Fibroblast of skin of right biceps (primary cell): ENCODE results near the gene CAVIN1.
"Not testable (repeated sequence)": the region's sequence is repeated elsewhere in the genome, so short reads cannot be mapped to it uniquely, and the experiment has no call there.

Source experiments
- DNase-seq: peaks from one replicate; pipeline ENCODE4 v3.0.0-alpha.2; 2013

Gene CAVIN1

DNA sequence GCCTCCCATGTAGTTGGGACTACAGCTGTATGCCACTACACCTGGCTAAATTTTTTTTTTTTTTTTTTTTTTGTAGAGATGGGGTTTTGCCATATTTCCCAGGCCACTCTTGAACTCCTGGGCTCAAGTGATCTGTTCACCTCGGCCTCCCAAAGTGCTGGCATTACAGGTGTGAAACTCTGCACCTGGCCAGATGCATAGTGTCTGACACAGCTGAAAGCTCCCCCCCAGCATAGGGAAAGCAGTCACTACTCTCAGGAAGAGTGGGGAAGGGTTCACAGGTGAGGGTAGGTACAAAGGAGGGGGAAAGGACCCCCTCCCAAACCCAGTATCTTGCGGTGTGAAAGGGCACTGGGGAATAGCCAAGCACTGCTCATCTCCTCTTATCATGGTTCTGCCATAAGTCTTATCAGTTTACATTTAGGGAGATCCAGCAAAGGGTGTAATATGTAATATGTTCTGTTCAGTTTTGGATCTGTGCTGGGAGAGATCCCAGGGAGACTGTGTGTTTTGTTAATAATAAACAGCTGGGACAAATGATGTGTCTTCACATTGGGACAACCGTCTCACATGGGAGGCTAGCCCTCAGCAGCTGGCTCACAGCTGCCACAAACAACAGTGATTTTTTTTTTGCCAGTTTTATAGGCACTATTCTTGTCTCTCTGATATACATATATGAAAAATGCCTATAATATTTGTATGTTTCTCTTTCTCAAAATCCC, 6.8 kb upstream of the CAVIN1 start:
- no peak for DNase-seq

DNA sequence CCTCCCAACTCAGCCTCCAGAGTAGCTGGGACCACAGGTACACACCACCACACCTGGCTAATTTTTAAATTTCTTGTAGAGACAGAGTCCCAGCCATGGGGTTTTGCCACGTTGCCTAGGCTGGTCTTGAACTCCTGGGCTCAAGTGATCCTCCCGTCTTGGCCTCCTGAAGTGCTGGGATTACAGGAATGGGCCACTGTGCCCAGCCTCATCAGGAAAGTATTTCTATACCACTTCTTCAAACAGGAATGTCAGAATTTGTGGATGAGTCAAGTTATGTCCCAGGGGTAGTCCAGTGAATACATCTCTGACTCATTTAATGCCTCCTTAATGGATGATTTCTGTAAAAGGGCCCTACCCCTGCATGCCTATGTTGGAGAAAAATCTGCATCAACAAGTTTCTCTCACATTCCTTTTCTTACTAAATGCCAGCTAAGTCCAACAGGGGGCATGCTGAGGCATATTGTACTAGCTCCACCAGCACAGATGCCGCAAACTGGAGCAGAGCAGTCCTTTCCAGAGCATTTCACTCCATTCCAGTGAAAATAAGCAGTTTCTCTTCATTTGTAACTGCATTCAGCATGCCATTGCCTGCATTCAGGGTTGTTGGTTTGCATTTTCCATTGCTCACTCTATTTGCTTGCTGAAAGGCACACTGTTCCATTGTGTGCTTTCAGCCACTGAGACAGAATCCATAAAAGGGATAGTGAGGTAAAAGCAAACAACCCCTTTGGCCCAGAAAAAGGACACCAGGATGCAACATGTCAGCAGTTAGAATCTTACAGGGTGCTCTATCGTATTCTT, 5.3 kb upstream of the CAVIN1 start:
- peak; percentile 100 for DNase-seq

DNA sequence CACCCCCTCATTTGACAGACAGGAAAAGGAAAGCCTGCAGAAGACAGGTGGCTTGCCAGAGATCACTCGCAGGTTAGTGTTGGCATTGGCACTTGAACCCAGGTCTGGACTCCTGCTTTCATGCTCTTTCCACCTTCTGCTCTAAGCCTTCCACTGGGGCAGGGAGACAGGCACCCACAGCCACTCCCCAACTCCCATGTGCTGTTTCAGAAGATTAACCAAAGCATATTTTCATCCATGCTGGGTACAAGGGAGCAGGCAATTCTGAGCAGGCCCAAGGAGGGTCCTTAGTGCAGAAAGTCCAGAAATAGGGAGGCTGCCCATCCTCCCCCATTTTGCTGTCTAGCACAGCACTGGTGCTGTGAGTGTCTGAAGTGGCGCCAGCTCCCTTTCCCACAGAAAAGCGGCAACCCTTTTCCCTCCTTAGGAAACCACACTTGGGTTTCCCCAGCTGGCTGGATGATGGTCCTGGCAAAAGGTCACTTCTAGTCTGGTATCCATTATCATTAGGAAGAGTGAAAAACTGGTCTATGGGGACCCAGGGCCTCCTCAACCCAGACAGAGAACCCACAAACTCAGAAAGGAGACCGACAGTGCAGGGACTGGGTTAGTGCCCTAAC, 2.0 kb upstream of the CAVIN1 start:
- peak; percentile 56 for DNase-seq

DNA sequence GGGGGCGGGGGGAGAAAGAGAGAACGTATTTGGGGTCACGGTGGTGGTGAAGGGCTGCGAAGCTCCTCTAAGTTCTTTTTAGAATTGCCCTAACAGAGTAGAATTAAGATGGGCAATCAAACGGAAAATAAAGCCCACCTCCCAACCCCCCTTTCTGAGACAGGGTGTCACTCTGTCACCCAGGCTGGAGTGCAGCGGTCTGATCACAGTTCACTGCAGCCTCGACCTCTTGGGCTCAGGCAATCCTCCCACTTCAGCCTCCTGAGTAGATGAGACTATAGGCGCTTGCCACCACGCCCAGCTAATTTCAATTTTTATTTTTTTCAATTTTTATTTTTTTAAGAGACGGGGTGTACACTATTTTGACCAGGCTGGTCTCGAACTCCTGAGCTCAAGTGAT, 710 bp upstream of the CAVIN1 start:
- no peak for DNase-seq

DNA sequence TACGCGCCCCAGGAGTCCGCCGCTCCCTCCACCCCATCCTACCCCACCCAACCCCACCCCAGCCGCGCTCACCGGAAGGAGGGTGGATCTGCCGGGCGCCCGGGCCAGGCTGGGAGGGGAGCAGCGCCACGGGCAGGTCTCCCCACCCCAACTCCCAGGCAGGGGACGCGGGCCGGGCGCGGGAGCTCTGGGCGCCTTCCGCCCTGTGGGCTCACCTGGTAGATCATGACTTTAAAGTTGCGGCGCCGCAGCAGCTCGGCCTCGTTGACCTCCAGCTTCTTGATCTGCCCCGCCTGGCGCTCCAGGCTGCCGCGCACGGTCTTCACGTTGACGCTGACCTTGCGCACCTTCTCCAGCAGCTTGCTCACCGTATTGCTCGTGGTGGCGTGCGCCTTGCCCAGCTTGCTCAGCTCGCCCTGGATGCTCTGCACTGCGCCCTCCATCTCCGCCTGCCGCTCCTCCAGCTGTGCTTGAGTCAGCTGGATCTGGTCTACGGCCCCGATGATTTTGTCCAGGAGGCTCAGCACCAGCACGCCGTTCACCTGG, 571 bp downstream of the CAVIN1 start:
- peak; percentile 27 for DNase-seq

DNA sequence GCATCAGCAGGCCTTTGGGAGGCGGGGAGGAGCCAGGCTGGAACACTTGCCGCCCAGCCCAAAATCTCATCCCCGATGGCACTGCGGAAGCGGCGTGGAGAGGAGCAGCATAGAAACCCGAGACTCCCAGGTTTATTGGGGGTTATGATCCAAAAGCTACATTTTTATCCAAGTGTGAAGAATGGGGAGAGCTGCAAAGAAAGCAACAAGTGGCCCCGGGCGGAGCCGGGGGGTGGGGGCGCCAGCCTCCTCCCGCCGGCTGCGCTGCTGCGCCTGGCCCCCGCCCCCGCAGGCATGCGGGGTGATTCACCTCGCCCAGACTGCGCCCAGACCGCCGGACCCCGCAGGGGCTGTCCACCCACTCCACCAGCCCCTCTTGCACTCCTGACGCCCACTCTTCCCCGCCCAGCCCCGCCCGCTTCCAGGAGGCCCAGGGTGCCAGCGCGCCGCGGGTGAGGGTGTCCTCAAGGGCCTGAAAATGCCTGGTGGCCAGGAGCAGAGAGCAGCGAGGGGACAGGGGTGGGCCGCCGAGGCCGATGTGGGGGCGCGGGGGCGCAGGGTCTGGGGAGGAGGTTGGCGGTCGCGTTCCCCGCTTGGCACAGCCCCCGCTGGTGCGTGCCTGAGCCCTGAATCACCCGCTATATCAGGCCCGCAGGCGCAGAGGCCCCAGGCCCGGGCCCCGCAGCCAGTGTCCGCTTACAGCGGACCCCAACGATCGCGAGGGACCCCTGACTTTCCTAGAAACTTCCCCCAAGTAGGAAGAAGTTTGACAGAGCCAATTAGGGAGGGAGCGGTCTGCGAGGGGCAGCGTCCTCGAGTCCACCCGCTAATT, 1.3 kb downstream of the CAVIN1 start:
- DNase-seq, result peak; percentile 76

DNA sequence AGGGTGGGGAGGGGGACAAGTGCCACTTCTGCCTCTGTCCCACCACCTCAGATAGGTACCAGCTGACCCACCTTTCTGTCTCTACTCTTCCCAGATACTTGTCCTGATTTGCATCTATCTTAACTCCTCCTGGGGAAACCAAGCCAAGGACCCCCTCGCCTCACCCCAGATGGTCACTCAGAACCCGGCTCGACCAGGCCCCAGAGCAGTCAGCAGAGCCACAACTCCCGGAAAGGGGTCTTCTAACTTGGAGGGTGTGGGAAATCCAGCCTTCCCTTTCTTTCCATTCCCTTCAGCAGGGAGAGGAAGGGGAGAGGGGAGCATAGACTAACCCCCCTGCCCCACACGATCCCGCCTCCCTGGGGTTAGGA, 1.9 kb downstream of the CAVIN1 start:
- no peak for DNase-seq

DNA sequence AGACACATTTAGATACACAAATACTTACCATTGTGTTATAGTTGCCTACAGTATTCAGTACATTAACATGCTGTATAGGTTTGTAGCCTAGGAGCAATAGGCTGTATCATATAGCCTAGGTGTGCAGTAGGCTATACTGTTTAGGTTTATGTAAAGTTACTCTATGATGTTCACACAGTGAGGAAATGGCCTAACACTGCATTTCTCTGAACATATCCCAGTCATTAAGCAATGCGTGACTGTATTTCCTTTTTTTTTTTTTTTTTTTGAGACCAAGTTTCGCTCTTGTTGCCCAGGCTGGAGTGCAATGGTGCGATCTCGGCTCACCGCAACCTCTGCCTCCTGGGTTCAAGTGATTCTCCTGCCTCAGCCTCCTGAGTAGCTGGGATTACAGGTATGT, 5.1 kb downstream of the CAVIN1 start:
- not testable (repeated sequence) for DNase-seq

DNA sequence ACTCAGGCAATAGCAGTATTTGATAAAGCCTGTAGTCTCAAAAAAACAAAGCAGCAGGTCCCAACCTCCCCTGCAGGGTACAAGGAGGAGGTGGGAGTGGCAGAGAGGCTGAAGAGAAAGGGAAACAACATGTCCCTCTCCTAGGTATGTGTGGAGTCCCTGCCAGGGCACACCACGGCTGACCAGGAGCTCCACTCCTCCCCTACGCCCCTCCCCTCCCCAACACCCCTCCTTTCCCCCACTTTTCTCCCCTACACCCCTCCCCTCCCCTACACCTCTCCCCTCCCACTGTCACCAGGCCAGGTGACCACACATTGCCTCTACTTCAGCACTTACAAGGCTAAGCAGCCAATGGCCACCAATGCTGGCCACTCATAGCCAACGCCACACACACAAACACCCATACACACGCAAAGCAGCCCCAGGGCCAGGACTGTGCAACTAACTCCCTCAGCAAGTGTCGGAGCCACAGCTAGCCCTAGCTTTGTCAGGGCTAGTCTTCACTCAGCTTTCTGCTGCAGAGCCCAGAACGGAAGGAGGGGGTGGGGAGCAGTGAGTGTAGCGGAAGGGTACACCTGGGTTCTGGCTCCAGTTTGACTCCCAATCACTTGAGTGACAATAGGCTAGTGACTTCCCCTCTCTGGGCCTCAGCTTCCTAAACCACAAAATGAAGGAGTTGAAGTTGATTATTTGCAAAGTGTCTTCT, 8.2 kb downstream of the CAVIN1 start:
- DNase-seq, result no peak

DNA sequence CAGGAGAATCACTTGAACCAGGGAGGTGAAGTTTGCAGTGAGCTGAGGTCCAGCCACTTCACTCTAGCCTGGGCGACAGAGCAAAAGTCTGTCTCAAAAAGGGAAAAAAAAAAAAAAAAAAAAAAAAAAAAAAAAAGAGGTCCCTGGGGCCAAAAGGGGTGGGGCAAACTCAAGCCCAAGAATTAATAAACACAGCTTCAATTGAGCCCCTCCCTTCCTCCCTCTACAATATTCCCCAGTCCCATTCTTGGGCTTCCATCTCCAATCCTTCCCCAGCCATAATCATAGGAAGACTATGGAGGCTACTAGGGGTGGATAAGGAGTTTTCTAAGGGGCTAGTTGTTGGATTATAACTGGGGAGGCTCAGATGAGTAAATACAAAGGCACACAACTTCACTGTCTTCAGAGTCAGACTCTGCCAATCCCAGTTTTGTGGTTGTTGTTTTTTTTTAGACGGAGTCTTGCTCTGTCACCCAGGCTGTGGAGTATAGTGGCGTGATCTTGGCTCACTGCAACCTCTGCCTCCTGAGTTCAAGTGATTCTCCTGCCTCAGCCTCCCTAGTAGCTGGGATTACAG, 9.5 kb downstream of the CAVIN1 start:
- no peak for DNase-seq

DNA sequence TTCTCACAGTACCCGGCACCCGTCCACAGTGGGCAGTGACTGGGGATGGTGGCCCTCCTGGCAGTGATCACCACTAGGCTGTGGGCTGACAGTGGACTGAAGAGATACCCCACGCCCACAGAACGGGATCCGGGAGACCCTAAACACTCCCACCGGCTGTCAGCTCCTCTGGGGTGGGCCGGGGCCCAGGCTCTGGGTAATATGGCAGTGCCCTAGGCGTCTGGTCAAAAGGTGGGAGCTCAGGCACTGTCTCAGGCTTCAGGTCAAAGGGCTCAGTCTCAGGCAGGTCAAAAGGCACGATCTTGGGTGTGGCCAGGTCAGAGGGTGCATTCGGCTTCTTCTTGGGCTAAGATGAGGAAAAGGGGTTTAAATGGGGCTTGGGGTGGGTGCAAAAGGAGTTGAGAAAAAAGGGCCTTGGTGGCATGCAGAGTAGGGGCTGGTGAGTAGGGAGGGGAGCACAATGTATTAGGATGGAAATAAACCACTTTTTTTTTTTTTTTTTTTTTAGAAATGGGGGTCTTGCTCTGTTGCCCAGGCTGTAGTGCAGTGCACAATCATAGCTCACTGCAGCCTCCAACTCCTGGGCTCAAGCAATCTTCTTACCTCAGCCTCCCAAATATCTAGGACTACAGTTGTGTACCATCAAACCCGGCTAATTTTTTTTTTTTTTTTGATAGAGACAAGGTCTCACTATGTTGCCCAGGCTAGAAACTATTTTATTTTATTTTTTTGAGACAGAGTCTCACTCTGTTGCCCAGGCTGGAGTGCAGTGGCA, 11.0 kb downstream of the CAVIN1 start:
- no peak for DNase-seq

DNA sequence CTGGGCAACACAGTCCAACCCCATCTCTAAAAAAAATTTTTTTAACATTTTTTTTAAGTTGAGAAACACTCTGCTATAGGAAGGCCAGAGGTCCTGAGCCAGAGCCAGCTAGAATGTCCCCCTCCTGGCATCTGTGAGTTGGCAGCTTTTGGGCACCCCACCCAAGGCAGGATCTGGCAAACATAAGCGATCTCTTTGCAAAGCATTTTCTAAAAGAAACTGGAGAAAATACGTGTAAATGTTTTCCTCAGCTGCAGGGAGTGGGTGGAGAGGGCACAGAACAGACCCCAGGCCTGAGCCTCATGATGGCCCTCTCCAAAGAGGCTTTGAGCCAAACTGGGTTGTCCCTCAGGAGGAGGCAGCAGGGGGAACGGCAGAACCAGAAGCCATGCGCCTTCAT, 11.7 kb downstream of the CAVIN1 start:
- DNase-seq, result no peak

DNA sequence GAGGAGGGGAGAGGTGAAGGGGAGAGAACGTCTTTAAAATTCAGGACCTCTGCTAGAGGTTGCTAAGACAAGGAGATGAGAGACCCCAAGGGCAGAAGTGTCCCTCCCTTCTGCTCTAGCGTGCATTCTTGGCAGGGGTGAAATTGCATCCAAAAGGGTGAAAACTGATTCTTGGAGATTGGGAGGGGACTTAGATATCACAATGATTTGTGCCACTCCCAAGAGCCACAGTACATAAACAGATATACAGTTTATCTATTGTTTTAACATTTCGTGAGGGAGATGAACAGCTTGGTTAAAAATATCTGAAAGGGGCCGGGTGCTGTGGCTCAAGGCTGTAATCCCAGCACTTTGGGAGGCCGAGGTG, 12.8 kb downstream of the CAVIN1 start:
- DNase-seq, result no peak

DNA sequence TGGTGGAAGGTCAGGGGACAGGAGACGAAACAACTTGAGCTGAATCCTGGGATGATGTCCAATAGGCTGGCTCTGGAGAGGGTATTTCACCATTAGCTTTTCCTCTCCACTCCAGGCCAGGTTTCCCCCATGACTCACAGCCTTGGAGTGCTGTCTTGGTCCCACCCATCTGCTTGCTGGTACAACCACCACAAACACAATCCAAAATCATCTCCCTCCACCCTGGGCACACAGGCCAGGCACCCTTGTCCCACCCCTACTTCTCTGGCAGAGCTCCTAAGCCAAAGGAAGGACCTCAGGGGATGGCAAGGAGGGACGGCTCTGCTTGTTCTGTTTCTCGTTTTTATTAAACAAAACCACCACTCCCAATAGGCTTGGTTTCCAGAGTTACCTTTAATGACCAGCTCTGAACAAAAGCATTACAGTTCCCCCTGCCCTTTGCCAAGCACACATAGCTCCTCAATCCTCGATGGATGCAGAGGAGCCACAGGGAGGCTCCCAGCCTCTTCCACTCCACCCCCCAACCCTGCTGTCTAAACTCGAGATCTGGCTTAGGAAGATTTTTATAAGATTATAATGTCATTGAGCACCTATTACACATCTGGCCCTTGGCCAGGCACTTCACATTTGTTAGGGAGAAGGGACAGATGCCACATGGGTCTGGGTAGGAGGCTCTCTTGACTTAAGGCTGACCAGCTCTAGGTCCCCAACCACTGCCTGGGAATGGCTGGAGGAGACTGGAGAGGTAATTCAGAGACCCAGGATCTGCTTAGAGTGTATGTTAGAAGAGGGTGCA, 13.3 kb downstream of the CAVIN1 start:
- DNase-seq, result peak; percentile 85

DNA sequence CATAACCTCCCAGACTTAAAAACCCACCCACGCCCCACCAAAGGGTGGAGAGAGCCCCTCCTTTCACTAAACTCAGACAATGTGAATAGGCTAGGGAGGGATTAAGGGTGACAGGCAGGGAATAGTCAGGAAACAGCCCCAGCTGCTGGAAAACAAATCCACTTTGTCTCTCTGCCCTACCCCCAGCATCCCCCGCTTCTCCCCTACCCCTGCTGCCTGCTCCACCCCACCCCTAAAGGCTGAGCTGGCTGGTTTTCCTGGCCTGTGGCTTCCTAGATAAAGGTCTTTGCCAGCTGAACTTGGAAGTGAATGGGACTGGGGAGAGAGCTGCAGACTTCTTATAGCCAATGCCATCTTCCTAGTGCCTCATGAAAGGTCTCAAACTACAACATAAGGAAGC, 15.0 kb downstream of the CAVIN1 start:
- no peak for DNase-seq

DNA sequence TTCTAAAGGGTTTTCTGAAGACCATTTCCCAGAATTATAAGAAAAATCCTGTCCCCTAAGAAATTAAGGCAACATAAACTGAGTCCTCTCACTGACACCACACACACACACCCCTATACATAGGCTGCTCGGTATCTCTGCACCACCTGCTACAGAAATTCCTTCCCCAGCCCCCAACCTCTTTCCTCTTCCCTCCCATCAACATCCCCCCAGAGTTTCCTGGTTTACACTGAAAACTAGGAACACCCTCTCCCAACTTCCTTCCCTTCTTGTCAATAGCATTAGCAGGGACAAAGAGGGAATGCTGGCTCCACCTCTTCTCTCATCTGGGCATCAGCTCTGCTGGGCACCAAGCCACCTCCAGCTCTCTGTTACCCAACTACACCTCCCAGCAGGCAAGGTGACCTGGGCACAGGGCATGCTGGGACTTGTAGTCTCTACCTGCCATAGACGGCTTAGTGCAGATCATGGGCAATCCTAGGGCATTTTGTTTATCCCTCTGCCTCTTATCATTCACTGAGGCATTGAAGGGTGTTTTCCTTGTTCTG, 15.7 kb downstream of the CAVIN1 start:
- peak; percentile 37 for DNase-seq

DNA sequence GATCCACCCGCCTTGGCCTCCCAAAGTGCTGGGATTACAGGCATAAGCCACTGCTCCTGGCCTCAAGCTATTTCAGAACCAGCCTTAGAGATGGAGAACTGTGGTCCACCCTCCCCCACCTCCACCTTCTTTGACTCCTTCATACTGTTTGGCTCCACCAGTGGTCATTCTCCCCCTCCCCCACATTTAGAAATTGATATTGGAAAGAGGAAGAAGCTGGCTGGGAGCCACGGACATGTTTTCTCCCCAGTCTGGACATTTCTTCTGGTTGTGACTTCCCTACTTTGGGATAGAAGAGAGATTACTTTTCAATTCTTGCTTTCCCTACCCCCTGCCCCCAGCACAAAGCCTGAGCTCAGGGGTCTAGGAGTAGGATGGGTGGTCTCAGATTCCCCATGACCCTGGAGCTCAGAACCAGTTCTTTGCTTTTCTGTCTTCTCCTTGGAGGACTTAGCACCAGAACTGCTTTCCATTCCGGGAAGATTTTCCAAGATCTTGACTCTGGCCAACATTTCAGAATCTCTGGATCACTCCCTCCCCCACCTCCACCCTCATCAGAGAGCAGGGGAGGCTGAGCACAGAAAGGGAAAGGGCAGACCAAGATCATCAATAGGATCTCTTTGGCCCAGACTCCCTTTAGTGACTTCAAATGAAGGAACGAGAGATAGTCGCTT, 16.3 kb downstream of the CAVIN1 start:
- no peak for DNase-seq

DNA sequence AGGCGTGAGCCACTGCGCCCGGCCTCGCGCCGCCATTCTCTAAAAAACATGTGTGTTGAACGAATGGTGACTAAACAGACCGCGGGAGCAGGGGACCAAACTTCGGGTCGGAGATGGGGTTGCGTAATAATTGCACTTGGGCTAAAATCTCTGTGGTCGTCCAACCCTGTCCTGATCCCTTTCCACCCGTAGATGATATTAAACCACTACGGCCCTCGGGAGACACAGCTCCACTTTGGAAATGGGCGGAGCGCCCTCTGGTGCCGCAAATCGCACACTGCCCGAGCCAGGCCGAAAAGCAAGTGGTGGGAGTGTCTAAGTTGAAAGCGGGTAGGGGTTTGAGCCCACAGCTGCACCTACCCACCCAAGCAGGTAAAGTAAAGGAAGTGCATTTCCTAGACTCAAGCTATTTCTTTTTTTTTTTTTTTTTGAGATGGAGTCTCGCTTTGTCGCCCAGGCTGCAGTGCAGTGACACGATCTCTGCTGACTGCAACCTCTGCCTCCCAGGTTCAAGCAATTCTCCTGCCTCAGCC, 17.0 kb downstream of the CAVIN1 start:
- peak; percentile 64 for DNase-seq

DNA sequence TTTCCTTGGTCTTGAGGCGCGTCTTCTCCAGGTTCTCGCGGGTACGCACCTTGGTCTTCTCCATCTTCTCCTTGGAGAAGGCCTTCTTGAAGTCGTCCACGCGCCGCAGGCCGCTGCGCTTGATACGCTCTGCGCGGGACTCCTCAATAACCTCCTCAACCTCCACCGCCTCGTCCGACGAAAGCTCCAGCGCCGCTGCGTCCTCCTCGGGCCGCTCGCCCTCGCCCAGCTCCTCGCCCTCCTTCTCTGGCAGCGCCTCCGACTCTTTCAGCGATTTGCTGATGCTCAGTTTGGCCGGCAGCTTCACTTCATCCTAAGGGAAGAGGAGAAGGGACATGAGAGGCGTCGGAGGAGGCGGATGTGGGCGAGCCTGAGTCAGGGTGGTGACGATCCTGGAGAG, 18.0 kb downstream of the CAVIN1 start:
- no peak for DNase-seq
